ENCODE measurements around the gene LIMCH1.

- TF ChIP-seq EZH2phosphoT487 (IDR thresholded peaks at IDR 0.05; ENCODE audit: borderline replicate concordance, low read depth, low read length) = no peak
- TF ChIP-seq, protein P1, sequence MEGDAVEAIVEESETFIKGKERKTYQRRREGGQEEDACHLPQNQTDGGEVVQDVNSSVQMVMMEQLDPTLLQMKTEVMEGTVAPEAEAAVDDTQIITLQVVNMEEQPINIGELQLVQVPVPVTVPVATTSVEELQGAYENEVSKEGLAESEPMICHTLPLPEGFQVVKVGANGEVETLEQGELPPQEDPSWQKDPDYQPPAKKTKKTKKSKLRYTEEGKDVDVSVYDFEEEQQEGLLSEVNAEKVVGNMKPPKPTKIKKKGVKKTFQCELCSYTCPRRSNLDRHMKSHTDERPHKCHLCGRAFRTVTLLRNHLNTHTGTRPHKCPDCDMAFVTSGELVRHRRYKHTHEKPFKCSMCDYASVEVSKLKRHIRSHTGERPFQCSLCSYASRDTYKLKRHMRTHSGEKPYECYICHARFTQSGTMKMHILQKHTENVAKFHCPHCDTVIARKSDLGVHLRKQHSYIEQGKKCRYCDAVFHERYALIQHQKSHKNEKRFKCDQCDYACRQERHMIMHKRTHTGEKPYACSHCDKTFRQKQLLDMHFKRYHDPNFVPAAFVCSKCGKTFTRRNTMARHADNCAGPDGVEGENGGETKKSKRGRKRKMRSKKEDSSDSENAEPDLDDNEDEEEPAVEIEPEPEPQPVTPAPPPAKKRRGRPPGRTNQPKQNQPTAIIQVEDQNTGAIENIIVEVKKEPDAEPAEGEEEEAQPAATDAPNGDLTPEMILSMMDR (conservative IDR thresholded peaks at IDR 0.05; ENCODE audit: low read length) = no peak
These were observed 95.4 kb downstream of the LIMCH1 start for GRCh38 chr4:41633321-41633720.
